GM12874 (cell line): Measurements from ENCODE around the gene SNX1.

Experiments used
- CTCF ChIP-seq: IDR thresholded peaks from 2 replicates; pipeline ENCODE4 v1.5.1; 2011; ENCODE audit warnings: low read depth, mild to moderate bottlenecking, control low read depth, low read length, moderate library complexity; ENCODE audit not compliant: insufficient read depth

Gene SNX1

GRCh38 chr15:64070965-64071851 is 24.6 kb upstream of the SNX1 start:
- no peak for TF ChIP-seq CTCF

- no peak for TF ChIP-seq CTCF
Observed at GRCh38 chr15:64071931-64072765, 23.6 kb upstream of the SNX1 start.

- no peak for TF ChIP-seq CTCF
Observed at GRCh38 chr15:64072812-64073211, 23.0 kb upstream of the SNX1 start.

- no peak for TF ChIP-seq CTCF
Observed at GRCh38 chr15:64082757-64083156, 13.0 kb upstream of the SNX1 start.

GRCh38 chr15:64089543-64090280 is 6.1 kb upstream of the SNX1 start:
- TF ChIP-seq CTCF, result no peak

- no peak for TF ChIP-seq CTCF
Observed at GRCh38 chr15:64090527-64090926, 5.3 kb upstream of the SNX1 start.
